Measurements from ENCODE around the gene PPP1R3D. TPM values are rescaled to one million over a fixed set of nuclear protein-coding genes. Genes with fewer than 3 reads are reported as not detected.

The PPP1R3D gene
- total and polyA plus RNA-seq, 9 of the 15 experiments (the other 6 are each of a cell fraction or from before 2014, with no cell fraction given) = 0.35 to 3.3 (median 1.8) TPM

- TF ChIP-seq, protein P1, sequence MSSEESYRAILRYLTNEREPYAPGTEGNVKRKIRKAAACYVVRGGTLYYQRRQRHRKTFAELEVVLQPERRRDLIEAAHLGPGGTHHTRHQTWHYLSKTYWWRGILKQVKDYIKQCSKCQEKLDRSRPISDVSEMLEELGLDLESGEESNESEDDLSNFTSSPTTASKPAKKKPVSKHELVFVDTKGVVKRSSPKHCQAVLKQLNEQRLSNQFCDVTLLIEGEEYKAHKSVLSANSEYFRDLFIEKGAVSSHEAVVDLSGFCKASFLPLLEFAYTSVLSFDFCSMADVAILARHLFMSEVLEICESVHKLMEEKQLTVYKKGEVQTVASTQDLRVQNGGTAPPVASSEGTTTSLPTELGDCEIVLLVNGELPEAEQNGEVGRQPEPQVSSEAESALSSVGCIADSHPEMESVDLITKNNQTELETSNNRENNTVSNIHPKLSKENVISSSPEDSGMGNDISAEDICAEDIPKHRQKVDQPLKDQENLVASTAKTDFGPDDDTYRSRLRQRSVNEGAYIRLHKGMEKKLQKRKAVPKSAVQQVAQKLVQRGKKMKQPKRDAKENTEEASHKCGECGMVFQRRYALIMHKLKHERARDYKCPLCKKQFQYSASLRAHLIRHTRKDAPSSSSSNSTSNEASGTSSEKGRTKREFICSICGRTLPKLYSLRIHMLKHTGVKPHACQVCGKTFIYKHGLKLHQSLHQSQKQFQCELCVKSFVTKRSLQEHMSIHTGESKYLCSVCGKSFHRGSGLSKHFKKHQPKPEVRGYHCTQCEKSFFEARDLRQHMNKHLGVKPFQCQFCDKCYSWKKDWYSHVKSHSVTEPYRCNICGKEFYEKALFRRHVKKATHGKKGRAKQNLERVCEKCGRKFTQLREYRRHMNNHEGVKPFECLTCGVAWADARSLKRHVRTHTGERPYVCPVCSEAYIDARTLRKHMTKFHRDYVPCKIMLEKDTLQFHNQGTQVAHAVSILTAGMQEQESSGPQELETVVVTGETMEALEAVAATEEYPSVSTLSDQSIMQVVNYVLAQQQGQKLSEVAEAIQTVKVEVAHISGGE (CRISPR knock-in tag; IDR thresholded peaks at IDR 0.05) = peak in 1 of 3 experiments; percentile 78; a peak in 3 of 6 replicates
- TF ChIP-seq ZNF561 (CRISPR knock-in tag; conservative IDR thresholded peaks at IDR 0.05) = no peak
- TF ChIP-seq ZNF583 (CRISPR knock-in tag; IDR thresholded peaks at IDR 0.05) = no peak
- TF ChIP-seq, protein P2, sequence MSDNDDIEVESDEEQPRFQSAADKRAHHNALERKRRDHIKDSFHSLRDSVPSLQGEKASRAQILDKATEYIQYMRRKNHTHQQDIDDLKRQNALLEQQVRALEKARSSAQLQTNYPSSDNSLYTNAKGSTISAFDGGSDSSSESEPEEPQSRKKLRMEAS (CRISPR knock-in tag; IDR thresholded peaks at IDR 0.05) = peak; percentile 61; the same call in 1 of the 2 replicates
- no peak for TF ChIP-seq RBM15 (IDR thresholded peaks at IDR 0.05; ENCODE audit: insufficient read depth, low read length)
- TF ChIP-seq KHSRP (IDR thresholded peaks at IDR 0.05) = no peak
- no peak for TF ChIP-seq SRSF1 (IDR thresholded peaks at IDR 0.05; ENCODE audit: low read depth, low read length)
- no peak for TF ChIP-seq HNRNPH1 (optimal IDR thresholded peaks at IDR 0.05; ENCODE audit: low read depth, low read length)
- no peak for TF ChIP-seq ZNF785 (CRISPR knock-in tag; IDR thresholded peaks at IDR 0.05)
- TF ChIP-seq ZNF586 (CRISPR knock-in tag; conservative IDR thresholded peaks at IDR 0.05) = no peak
- no peak for TF ChIP-seq TEAD1 (CRISPR knock-in tag; IDR thresholded peaks at IDR 0.05)
- TF ChIP-seq ZNF232 (CRISPR knock-in tag; IDR thresholded peaks at IDR 0.05) = no peak
- TF ChIP-seq TFAM (CRISPR knock-in tag; conservative IDR thresholded peaks at IDR 0.05) = no peak
- TF ChIP-seq SMAD3 (CRISPR knock-in tag; conservative IDR thresholded peaks at IDR 0.05) = no peak
- TF ChIP-seq ZBED1 (IDR thresholded peaks at IDR 0.05) = no peak
- 0 out of 2 replicates have a peak, but pooled peaks have one; percentile 22 for TF ChIP-seq KLF1 (tag; IDR thresholded peaks at IDR 0.05)
- no peak for TF ChIP-seq CBFA2T3 (IDR thresholded peaks at IDR 0.05)
- peak; percentile 98 for TF ChIP-seq PHF8 (IDR thresholded peaks at IDR 0.05; ENCODE audit: borderline replicate concordance, low read length)
- TF ChIP-seq PKNOX1 (IDR thresholded peaks at IDR 0.05) = peak; percentile 81
- TF ChIP-seq KDM5B (IDR thresholded peaks at IDR 0.05; ENCODE audit: insufficient replicate concordance, low read depth, low read length) = peak; percentile 89
- TF ChIP-seq RBBP5 (IDR thresholded peaks at IDR 0.05; ENCODE audit: borderline replicate concordance, insufficient read depth, low read length, poor library complexity, severe bottlenecking) = peak; percentile 27
- TF ChIP-seq ARID2 (IDR thresholded peaks at IDR 0.05) = no peak
- no peak for TF ChIP-seq GATAD2B (IDR thresholded peaks at IDR 0.05; ENCODE audit: borderline replicate concordance)
- TF ChIP-seq MYC (IDR thresholded peaks at IDR 0.05; ENCODE audit: low read depth, low read length) = peak; percentile 54; the same call in 1 of the 2 replicates
- no peak for TF ChIP-seq MYC (CRISPR knock-in tag; IDR thresholded peaks at IDR 0.05; ENCODE audit: borderline replicate concordance, low read depth)
These were observed at the start of gene PPP1R3D, which contains the start of gene FAM217B (continued) for GRCh38 chr20:59940129-59940955.
